Skeletal muscle tissue (tissue), 4 donors: ENCODE data around the gene HCAR3. TPM values are rescaled to one million over a fixed set of nuclear protein-coding genes. Genes with fewer than 3 reads are reported as not detected.

Experiments used
- H3K27ac ChIP-seq: one replicate; pipeline ENCODE4 v1.7.0; 2013; ENCODE audit warnings: mild to moderate bottlenecking, low read depth, low read length, inconsistent platforms
- H3K27me3 ChIP-seq, 3 donors: one replicate each; pipeline ENCODE4 v1.7.0; 2013; ENCODE audit warnings: low read length in 3 of 3; ENCODE audit not compliant: control insufficient read depth in 3 of 3, insufficient read depth in 3 of 3
- H3K36me3 ChIP-seq, 3 donors: one replicate each; pipeline ENCODE4 v1.7.0; 2013; ENCODE audit warnings: low read length in 3 of 3; ENCODE audit not compliant: control insufficient read depth in 3 of 3, insufficient read depth in 3 of 3
- H3K4me1 ChIP-seq, 3 donors: one replicate each; pipeline ENCODE4 v1.7.0; 2013; ENCODE audit warnings: low read length in 3 of 3, mild to moderate bottlenecking in 3 of 3; ENCODE audit not compliant: control insufficient read depth in 3 of 3, insufficient read depth in 3 of 3
- H3K4me3 ChIP-seq, 3 donors: one replicate each; pipeline ENCODE4 v1.7.0; 2013; ENCODE audit warnings: low read length in 3 of 3
- H3K9ac ChIP-seq, 3 donors: one replicate each; pipeline ENCODE4 v1.7.0; 2013; ENCODE audit warnings: low read length in 3 of 3, mild to moderate bottlenecking in 3 of 3, moderate library complexity in 2 of 3, low read depth in 1 of 3
- H3K9me3 ChIP-seq, 3 donors: one replicate each; pipeline ENCODE4 v1.7.0; 2013; ENCODE audit warnings: low read length in 3 of 3; ENCODE audit not compliant: control insufficient read depth in 3 of 3
- total RNA-seq: library from RNA; depleted of rRNA; stranded (reverse); fragments of >200 nt; gene quantifications from one replicate; pipeline ENCODE4 v1.2.3, GENCODE V29; 2014
- donor health status: Osteomylitis.

The HCAR3 gene
- total RNA-seq, 1 donor from 2014 or later: not detected

- Histone ChIP-seq H3K36me3 (no peaks in the 10 kb centered on the region), H3K4me3 (no peak overlapping the region), H3K27me3 (no peaks in the 10 kb centered on the region), H3K9me3 (no peaks in the 10 kb centered on the region), H3K4me1 (no peaks in the 10 kb centered on the region), H3K9ac (no peak overlapping the region), H3K27ac (no peak overlapping the region)
Observed at GRCh38 chr12:122743895-122744525, 27.4 kb upstream of the HCAR3 start.

- no peak overlapping the region for H3K9ac ChIP-seq
- H3K36me3 ChIP-seq: no peaks in the 10 kb centered on the region
- H3K27ac ChIP-seq: no peak overlapping the region
- no peaks in the 10 kb centered on the region for H3K27me3 ChIP-seq
- no peaks in the 10 kb centered on the region for H3K4me1 ChIP-seq
- H3K9me3 ChIP-seq: no peaks in the 10 kb centered on the region
- no peak overlapping the region for H3K4me3 ChIP-seq
Observed at GRCh38 chr12:122740351-122740750, 23.7 kb upstream of the HCAR3 start.

GRCh38 chr12:122738571-122738970 lies 22.0 kb upstream of the HCAR3 start:
- H3K36me3 ChIP-seq: no peaks in the 10 kb centered on the region
- H3K9ac ChIP-seq: no peak overlapping the region
- H3K4me3 ChIP-seq: no peak overlapping the region
- no peaks in the 10 kb centered on the region for H3K27me3 ChIP-seq
- no peaks in the 10 kb centered on the region for H3K9me3 ChIP-seq
- no peaks in the 10 kb centered on the region for H3K4me1 ChIP-seq
- no peak overlapping the region for H3K27ac ChIP-seq

- no peak overlapping the region for H3K4me3 ChIP-seq
- H3K36me3 ChIP-seq: no peaks in the 10 kb centered on the region
- no peaks in the 10 kb centered on the region for H3K9me3 ChIP-seq
- peaks cover 3 to 11% (median 10%) of the 10 kb centered on the region in 3 donors for H3K27me3 ChIP-seq
- peaks cover 0 to 4% (median 0%) of the 10 kb centered on the region in 3 donors for H3K4me1 ChIP-seq
- H3K27ac ChIP-seq: no peak overlapping the region
- no peak overlapping the region for H3K9ac ChIP-seq
Observed at GRCh38 chr12:122732611-122733010, 16.0 kb upstream of the HCAR3 start.

- Histone ChIP-seq H3K4me3 (no peak overlapping the region), H3K36me3 (no peaks in the 10 kb centered on the region), H3K27me3 (peaks cover 3 to 11% (median 10%) of the 10 kb centered on the region in 3 donors), H3K9me3 (no peaks in the 10 kb centered on the region), H3K27ac (no peak overlapping the region), H3K4me1 (peaks cover 0 to 4% (median 0%) of the 10 kb centered on the region in 3 donors), H3K9ac (no peak overlapping the region)
Observed at GRCh38 chr12:122732170-122732569, 15.6 kb upstream of the HCAR3 start.

GRCh38 chr12:122730215-122731014 lies 13.8 kb upstream of the HCAR3 start, which contains the start of gene HCAR1:
HCAR1 (minus strand) TSS chr12:122730844; CDS start chr12:122730339, 505 bp downstream.
- H3K27ac ChIP-seq: no peak within 1 kb of the TSS
- peaks cover 0 to 4% (median 0%) of the 10 kb centered on the region in 3 donors for H3K4me1 ChIP-seq
- peaks cover 3 to 11% (median 10%) of the 10 kb centered on the region in 3 donors for H3K27me3 ChIP-seq
- H3K9ac ChIP-seq: peak within 1 kb of the TSS in 1 of 3 donors; percentile 33
- H3K9me3 ChIP-seq: no peaks in the 10 kb centered on the region
- H3K4me3 ChIP-seq: peak within 1 kb of the TSS; percentile 35 to 51 (median 40)
- no peaks in the 10 kb centered on the region for H3K36me3 ChIP-seq

GRCh38 chr12:122729583-122730214 lies 13.1 kb upstream of the HCAR3 start:
- Histone ChIP-seq H3K4me3 (no peak overlapping the region), H3K27ac (no peak overlapping the region), H3K9ac (no peak overlapping the region), H3K9me3 (no peaks in the 10 kb centered on the region), H3K36me3 (no peaks in the 10 kb centered on the region), H3K4me1 (peaks cover 0 to 4% (median 0%) of the 10 kb centered on the region in 3 donors), H3K27me3 (peaks cover 3 to 11% (median 10%) of the 10 kb centered on the region in 3 donors)

GRCh38 chr12:122726080-122726558 lies 9.5 kb upstream of the HCAR3 start:
- peaks cover 3 to 15% (median 10%) of the 10 kb centered on the region in 3 donors for H3K27me3 ChIP-seq
- no peak overlapping the region for H3K4me3 ChIP-seq
- H3K9me3 ChIP-seq: no peaks in the 10 kb centered on the region
- H3K4me1 ChIP-seq: peaks cover 0 to 4% (median 0%) of the 10 kb centered on the region in 3 donors
- H3K36me3 ChIP-seq: no peaks in the 10 kb centered on the region
- H3K9ac ChIP-seq: no peak overlapping the region
- no peak overlapping the region for H3K27ac ChIP-seq

- H3K9me3 ChIP-seq: no peaks in the 10 kb centered on the region
- H3K36me3 ChIP-seq: no peaks in the 10 kb centered on the region
- no peak overlapping the region for H3K9ac ChIP-seq
- H3K27me3 ChIP-seq: peaks cover 3 to 15% (median 10%) of the 10 kb centered on the region in 3 donors
- H3K4me3 ChIP-seq: no peak overlapping the region
- no peak overlapping the region for H3K27ac ChIP-seq
- H3K4me1 ChIP-seq: peaks cover 0 to 4% (median 0%) of the 10 kb centered on the region in 3 donors
Observed at GRCh38 chr12:122725452-122726079, 9.0 kb upstream of the HCAR3 start.
